NCI-H1105 (cell line): Measurements from ENCODE around the gene PLCE1.

ENCODE experiments used
- DNase-seq: peaks from one replicate; lab custom pipeline; 2025; lab: John Stamatoyannopoulos, UW

PLCE1 gene

DNA sequence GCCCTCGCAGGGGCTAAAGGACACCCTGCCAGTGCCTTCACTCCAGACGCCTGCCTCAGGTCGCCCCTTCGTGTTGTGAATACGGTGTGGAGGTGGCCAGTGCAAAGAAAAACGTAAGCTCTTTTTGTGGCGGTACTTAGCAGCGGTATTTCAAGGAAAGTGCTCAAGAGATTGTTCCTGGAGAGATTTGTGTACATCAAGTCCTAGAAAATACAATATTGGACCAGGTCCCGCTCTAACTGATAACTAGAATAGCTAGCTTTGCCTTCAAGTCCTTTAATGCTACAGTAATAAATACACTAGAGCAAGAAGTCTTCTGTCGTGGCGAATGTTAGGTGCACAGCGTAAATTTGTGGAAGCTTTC lies 689 bp downstream of the PLCE1 start:
- DNase-seq = no peak

DNA sequence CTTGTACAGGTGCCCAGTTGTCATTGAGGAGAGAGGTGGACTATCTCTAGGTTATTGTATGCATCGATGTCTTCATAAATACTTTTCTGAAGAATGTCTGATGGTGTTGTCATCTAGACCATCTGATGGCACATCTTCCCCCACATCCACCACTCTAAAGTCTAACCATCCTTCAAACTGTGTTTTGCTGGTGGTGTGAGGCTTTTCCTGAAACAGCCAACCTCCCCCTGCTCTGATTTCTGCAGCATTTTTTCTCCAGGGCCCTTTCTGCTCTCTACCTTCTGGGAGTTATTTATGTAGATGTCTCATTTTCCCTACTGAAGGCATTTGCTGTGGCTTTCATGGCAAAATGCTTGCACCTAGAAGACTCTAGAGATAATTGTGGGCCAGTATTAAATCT lies 1.5 kb downstream of the PLCE1 start:
- DNase-seq = no peak

DNA sequence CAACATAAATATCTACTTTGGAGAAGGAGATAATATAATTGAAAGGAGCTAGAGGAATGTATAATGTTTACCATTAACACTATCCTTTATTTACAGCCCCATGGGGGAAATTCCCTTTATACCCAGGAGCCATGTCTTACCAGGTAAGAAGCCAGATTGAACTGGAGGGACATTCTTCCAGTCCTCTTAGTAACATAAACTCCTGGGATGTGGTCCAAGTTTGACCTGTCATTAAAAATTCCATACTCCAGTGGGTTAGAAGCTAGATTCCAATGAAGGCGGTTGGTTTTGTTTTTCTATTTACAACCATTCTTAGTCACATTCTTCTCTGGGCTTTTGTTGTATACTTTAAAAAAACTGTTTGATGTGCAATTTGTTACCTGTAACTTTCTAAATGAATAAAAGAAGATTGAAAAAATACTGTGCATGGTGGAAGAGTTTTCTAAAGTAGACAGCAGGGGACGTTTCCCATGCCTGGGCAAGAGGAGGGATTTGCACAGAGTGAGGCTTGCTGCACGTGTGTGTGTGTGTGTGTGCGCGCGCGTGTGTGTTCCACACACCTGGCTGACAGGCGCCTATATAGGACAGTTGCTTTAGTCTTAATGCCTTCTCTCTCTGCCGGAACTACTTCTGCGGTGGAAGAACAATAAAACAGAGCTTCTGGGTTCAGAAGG lies 2.0 kb downstream of the PLCE1 start:
- no peak for DNase-seq

DNA sequence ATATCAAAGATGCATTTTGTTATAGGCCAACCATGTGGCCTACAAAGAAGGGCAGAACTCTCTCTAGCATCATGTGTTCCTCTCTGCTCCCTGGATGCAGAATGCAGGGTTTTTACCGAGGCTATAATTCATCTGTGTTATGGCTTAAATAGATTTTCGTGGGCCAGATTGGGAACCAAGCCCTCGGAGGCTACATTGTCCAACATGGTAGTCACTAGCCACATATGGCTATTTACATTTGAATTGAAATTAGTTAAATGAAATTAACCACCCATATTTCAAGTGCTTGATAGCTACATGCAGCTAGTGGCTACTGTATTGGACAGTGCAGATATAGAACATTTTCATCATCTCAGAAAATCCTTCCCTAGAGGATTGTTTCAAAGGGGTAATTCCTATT lies 2.8 kb downstream of the PLCE1 start:
- DNase-seq = no peak

DNA sequence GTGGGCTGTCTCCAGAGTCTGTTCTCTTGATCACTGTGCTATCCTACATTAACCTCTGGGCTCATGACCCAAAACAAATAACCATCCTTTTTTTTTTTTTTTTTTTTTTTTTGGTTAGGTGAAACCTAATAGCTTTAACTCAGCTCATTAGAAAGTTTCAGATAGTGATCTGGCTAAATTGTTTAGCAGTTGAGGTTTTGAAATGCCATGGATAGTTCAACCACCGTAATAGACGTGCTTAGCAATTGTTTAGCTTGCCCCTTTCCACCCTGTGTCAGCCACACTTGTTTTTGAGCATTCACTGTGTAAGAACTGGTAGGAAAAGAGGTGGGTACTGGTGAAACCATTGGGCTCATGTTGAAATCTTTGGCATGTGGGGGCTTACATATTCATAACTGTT lies 3.8 kb downstream of the PLCE1 start:
- DNase-seq = no peak

DNA sequence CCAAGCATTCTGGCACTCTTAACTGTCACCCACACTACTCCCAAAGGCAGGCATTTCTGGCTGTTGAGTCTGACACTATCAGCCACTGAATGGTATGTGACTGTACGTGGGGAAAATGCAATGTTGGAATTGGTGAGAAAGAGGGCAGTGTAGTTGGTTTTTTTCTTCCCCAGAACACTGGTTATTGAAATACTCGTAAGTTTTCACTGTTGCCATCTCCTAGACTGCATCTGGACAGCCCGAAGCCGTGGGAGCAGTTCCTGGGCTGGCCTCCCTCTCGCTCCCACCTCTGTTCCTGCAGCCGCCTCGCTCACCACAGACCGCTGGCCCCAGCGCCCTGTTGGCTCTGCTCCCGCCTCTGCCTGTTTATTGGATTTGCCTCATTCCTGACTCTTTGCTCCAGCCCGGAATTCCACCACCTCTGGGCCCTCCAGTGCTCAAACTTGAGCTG lies 5.7 kb downstream of the PLCE1 start:
- no peak for DNase-seq

DNA sequence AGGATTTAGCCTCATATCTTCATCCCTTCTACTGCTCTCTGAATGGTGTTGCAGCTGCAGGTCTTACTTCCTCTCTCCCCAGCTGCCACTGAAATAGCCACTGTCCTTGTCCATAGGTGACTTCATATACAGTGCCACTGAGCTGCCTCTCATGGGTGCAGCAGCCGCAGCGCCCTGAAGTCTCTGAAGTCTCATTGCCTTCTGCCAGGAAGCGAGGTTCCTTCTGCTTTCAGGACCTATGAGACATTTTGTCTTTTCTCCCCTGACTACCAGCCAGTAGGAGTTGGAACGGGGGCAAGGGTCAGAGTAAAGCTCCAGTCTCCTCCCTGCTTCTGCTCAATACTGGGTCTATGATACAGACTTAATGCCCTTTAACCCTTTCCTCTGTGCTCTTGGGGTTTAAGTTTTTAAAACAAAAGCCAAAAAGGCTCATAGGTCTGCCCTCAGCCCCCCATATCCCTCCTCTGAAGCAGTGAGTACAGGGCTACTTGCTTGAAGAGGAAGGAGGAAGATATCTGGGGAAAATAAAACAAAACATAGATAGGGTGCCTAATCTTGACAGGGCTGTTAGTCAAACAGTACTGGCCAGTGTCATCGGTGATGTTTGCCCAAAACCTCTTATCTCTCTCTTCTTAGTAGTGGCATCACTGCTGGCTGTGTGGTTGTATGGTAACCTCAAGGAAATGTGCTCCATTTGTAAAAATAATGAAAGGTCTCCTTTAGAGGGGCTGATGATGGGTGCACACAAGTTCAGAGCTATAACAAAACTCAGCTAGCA lies 7.1 kb downstream of the PLCE1 start:
- no peak for DNase-seq

DNA sequence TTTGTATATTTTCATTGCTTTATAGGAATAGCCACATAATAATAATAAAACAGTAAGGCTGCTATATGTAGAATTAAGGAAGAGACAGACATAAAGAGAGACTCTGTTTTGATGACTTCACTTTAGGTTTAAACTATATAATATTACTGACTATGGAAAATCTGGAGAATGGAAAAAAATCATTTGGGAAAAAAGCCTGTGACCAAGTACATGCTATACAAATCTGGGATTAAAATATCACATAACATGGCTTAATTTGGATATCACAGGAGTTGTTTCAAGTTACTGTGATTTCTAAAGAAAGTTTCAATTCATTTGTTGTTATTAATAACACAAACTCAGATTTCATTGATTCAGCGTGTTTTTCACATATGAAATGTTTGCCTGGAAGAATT lies 7.7 kb downstream of the PLCE1 start:
- DNase-seq = no peak

DNA sequence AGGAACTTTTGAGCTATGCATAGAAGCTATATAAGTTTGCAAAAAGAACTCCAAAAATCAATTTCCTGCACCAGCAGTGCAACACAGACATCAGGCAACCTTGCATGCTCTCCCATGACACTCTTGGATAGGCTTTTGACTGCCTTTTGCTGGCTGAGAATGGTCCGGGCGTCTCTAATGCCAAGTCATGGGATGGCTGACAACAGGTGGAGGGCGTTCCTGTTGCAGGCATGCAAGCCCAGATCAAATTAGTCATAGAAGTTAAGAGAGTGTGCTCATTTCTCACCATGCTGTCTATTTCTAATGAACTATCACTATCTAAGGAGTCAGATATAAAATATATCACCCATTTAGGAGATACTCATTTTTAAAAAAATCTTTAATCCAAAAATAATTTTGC lies 8.4 kb downstream of the PLCE1 start:
- no peak for DNase-seq

DNA sequence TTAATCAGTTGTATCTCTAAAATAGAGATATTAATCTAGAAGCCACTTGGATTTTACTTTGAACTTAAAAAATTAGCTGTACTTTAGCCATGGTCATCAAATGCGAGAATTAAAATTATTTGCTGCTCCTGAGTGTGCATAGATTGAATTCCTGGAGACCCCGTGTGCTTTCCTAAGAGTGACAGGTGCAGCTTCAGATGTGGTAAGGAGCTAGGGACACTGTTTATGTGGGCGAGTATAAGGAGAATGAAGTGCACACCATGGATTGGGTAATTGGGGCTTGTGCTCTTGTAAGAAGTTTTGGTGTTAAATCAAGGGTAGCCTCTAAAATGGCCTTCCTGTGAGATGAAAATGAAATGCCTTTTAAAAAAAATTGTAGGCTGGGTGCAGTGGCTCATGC lies 9.8 kb downstream of the PLCE1 start:
- DNase-seq = no peak

DNA sequence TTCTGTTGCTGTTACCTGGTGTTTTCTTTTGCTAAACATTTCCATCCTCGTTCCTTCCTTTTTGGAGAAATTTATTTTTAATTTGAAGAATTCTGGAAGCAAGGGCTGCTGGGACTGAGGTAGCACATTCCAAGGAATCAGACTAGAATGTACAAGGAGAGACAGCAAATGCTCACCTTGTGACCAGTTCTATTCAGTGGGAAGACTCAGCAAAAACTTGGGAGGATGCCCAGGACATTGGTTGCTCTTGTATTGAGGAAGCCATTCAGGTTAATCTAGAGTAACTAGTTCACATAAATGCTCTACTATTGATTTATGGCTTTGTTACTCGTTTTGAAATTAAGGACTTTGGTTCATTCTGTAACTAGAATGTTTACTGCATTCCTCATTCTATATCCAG lies 11.3 kb downstream of the PLCE1 start:
- DNase-seq = no peak

DNA sequence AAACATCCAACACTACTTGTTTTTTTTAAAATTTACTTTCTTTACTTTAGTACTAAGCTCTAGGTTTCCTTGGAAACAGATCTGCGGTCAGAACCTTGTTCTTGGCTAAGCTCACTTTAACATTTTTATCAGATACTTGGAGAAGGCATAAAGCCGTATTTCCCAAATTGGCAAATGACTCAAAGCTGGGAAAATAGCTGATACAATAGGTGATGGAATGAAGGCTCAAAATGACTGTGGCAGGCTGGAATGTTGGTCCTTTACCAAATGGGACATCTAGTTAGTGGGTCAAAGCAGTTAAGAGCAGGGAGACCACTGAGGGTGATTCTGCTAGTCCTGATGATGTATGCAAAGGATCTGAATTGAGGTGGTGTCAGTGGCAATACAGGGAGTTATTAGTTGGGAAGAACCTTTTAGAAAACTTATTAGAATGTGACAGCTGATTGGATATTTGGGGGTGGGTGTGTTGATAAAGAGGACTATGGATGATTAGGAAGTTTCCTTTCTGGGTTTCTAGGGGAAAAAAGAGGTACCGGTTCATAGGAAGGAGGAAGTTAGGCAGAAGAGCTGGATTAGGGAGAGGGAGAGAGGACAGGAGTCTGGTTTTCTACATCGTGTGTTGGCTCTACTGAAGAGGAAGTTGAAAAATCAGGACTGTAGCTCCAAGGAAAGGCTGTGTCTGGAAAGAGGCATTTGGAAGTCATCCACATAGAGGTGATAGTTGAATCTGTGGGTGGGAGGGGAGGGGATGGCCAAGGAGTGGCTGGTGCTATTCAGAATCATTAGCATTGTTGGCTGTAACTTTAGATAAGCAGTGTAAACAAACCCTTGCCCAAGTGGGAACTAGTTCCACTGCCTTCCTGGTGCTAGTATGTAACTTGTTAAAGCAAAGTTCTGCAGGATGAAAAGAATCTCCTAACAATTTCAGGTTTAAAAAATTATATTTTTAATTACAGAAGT lies 13.1 kb downstream of the PLCE1 start:
- DNase-seq = no peak

DNA sequence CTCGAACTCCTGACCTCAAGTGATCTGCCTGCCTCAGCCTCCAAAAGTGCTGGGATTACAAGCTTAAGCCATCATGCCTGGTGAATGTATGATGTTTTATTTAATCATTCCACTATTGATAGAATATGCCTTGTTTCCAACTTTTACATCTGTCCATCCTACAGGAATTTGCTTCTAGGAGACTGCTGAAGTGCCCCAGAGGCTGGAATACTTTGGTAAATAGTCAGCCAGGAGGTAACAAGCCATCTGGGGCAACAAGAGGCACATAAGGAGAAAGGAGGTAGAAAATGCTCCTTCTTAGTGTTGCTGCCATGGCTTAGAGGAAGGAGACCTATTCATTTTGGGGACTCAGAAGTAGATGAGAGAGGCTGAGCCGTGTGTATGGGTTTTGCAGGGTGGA lies 14.8 kb downstream of the PLCE1 start:
- DNase-seq = no peak

DNA sequence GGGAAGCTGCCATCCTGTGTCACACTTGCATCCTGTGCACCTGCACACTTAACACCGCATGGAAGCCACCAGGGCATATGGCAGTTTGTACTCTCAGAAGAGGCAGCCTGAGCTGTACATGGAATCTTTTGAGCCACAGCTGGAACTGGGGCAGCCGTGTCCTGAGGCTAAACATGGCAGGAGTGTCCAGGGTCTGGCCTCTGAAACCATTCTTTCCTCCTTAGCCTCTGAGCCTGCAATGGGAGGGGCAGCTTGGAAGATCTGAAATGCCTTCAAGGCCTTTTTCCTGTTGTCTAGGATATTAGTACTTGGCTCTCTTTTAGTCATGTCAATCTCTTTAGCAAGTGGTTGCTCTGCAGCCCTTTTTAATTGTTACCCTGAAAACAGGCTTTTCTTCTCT lies 16.4 kb downstream of the PLCE1 start:
- DNase-seq = no peak

DNA sequence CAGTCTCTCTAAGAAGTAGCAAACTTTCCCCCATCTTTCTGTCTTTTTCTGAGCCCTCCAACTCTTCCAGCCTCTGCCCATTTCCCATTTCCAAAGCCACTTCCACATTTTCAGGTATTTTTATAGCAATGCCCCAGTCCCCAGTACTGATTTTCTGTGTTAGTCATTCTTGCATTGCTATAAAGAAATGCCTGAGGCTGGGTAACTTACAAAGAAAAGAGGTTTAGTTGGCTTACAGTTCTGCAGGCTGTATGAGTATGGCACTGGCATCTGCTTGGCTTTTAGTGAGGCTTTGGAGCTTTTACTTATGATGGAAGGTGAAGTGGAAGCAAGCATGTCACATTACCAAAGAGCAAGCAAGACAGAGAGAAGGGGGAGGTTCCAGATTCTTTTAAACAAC lies 17.2 kb downstream of the PLCE1 start:
- no peak for DNase-seq

DNA sequence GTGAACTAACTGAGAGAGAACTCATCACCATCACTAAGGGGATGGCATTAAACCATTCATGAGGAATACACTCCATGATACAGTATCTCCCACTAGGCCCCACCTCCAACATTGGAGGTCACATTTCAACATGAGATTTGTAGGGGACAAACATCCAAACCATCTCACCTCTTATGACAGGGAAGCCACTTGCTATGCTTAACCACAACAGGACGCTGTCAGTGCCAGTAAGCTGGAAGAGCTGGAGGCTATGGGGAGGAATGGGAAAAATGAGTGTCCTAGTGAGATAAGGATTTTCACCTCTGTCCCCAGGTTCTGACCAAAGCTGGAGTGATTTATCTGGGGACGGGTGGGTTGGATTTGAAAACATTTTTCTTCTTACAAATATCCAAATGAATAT lies 17.6 kb downstream of the PLCE1 start:
- no peak for DNase-seq

DNA sequence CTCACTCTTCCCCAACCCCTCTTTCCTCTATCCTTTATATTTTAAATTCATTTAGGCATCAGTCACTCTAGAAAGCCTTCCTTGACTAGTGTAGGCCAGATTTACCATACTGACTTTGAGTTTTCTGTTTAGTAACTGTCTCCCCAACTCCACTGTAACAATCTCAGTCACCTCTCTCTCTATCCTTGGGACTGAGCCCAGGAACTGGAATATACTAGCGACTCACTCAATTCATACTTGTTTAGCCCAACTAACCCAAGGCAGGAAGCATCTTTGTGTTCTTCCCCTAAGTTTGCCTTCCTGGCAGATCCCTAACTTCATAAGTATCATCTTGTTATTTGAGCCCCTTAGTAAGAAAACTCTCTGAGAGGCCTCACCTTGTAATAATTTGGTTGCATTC lies 19.1 kb downstream of the PLCE1 start:
- DNase-seq = no peak

DNA sequence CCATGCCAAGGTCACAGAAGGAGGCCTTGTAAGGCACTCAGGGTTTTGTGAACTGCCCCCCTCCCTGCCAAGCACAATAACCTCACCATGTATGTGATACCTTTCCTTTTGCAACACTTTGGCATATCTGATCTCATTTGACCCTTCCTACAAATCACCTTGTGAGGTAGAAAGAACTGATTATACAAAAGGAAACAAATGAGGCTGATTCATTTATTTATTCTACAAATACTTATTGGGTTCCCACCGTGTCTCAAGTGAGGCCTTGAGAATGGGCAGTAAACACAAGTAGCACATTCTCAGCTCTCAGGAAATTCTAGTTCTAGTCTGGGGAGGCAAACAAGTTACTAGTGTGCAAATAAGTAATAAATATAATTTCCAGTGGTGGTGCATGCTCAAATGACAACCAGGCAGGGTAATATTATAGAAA lies 19.6 kb downstream of the PLCE1 start:
- no peak for DNase-seq

DNA sequence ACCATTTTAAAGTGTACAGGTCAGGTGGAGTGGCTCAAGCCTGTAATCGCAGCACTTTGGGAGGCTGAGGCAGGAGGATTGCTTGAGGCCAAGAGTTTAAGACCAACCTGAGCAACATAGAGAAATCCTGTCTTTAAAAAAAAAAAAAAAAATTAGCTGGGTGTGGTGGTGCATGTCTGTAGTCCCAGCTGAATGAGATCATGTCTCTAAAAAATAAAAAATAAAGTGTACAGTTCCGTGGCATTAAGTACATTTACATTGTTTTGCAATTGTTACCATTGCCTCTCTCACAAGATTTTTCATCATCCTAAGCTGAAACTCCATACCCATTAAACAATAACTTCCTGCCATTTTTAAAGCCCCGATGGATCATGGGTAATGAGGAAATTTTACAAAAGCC lies 20.6 kb downstream of the PLCE1 start:
- no peak for DNase-seq

DNA sequence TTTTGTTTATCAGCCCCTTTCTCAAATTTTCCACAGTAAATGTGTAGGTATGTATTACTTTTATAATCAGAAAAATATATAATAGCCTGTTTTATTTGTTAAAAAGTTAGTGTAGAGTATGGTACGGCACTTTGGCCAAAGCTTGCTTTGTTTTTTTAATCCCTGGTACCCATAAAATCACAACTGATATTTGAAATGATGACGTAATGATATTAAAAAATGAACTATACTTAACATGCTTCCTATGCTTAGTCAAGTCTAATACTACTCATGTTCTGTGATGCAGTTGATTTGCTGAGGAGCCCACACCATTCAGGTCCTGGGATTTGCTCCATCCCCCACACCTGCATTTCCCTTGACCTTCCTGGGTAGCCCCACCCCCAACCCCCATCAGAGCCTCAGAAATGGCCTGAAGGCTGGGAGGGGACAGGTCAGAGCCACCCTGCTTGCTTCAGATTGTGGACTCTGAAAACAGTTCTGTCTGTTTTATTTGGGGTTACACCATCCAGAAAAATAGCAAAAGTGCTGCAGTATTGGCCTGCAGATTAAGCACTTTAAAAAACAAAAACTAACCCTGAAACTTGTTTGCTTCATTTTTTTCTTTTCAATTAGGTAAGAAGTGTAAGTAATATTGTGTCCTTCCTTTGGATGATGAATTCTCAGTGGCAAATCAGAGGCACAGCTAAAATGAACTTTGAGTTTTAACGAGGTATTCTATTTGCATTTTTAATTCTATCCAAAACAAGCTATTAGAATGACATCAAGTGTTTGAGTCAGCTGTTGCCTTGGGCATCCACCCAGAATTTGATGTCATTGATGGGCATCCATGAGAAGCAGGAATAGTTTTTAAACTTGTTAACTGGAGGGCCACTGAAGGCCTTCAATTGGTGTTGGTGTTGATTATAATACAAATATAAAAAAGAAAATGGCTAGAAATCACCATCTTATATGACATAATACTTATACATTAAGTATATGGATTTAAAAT lies 23.3 kb downstream of the PLCE1 start:
- no peak for DNase-seq

DNA sequence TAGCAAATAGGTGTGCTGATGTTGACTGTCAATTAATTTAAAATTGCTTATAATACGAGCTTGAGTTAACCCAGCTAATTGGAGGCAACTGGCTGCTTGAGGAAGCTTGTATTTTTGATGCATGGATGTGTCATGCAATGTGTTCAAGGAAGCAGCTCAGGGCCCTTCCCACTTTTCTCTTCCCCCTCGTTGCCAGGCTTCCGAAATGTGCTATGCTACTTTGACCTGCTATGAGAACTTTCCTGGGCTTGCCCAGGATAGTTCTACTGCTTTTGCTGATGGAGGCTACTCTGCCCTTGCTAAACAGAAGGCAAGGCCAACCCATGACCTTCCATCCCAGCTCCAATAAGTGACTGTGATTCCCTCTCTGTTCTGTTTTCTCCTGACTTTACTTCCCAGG lies 24.4 kb downstream of the PLCE1 start:
- no peak for DNase-seq

DNA sequence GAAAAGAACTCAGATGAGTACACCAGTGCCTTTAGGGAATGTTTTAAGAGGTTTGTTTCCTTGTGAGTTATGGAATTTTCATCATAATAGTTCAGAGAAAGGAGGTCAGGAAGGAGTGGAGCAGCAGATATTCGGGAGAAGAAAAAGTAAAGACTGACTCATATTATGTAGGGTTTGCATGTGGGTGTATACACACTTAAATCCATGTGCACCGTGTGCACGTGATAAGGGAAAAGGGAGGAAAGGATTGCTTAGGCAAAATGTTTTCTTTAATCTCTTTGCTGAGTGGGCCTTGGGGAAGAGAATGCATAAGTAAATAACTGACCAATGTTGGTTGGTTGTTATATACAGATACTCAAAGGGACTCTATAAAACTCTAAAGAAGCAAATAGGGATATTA lies 30.2 kb downstream of the PLCE1 start:
- DNase-seq = no peak
